AG04450 (cell line): Measurements from ENCODE around the gene SRRM1. TPM values are rescaled to one million over a fixed set of nuclear protein-coding genes. Genes with fewer than 3 reads are reported as not detected.
"Not testable (repeated sequence)": the region's sequence is repeated elsewhere in the genome, so short reads cannot be mapped to it uniquely, and the experiment has no call there.

ENCODE experiments used
- CTCF ChIA-PET: fragments of 300-600, 350-600 bp; formaldehyde crosslinking; extraction: SDS; loops from one replicate; lab custom pipeline; 2022; ENCODE audit warnings: antibody characterized with exemption, inconsistent platforms; lab: Charles Lee
- POLR2A ChIA-PET: fragments of 350-600 bp; formaldehyde crosslinking; extraction: SDS; loops from one replicate; lab custom pipeline; 2021; ENCODE audit warnings: antibody characterized with exemption, inconsistent platforms; lab: Yijun Ruan, JAX
- DNase-seq: peaks from one replicate; pipeline ENCODE4 v3.0.0-alpha.2; 2011; ENCODE audit warnings: low read depth, low spot score
- H3K27ac ChIP-seq: one replicate; pipeline ENCODE4 v1.5.1; 2012; ENCODE audit warnings: low read depth, low read length, control low read depth
- H3K27me3 ChIP-seq: one replicate; pipeline ENCODE4 v1.6.0; 2012; ENCODE audit warnings: low read length; ENCODE audit not compliant: control insufficient read depth, insufficient read depth
- H3K4me3 ChIP-seq: 2 replicates; pipeline ENCODE4 v1.5.1; 2011; ENCODE audit warnings: mild to moderate bottlenecking, low read depth, low read length, control low read depth
- H3K9me3 ChIP-seq: 2 replicates; pipeline ENCODE4 v1.5.1; 2012; ENCODE audit warnings: low read length; ENCODE audit not compliant: control insufficient read depth, insufficient read depth
- CTCF ChIP-seq: IDR thresholded peaks from 2 replicates; pipeline ENCODE4 v1.5.1; 2011; ENCODE audit warnings: low read depth, low read length, control low read depth, inconsistent platforms
- polyA plus RNA-seq: library from polyadenylated mRNA; depleted of rRNA; stranded (reverse); fragments of >200 nt; gene quantifications from 2 replicates; pipeline ENCODE4 v1.2.3, GENCODE V29; 2011

The SRRM1 gene
- polyA plus RNA-seq, 1 experiment, result 61.2 TPM

GRCh38 chr1:24699628-24700027 is 56.5 kb downstream of the SRRM1 start:
- POLR2A ChIA-PET, result interaction anchor here (0.6 to 0.8 kb wide), 3 partner anchors 45 to 180 kb away, joined by 3 read pairs; partner anchors contain the start of gene CLIC4
- no peak for DNase-seq
- H3K27ac ChIP-seq, result no peak overlapping the region
- CTCF ChIA-PET, result interaction anchor here (0.6 to 2.0 kb wide), 3 partner anchors 12 to 135 kb away, joined by 3 to 14 read pairs (median 4); no protein-coding TSS in a partner anchor
- no peak for TF ChIP-seq CTCF
- H3K4me3 ChIP-seq, result no peak overlapping the region
- H3K27me3 ChIP-seq, result no peaks in the 10 kb centered on the region
- H3K9me3 ChIP-seq, result no peaks in the 10 kb centered on the region

DNA sequence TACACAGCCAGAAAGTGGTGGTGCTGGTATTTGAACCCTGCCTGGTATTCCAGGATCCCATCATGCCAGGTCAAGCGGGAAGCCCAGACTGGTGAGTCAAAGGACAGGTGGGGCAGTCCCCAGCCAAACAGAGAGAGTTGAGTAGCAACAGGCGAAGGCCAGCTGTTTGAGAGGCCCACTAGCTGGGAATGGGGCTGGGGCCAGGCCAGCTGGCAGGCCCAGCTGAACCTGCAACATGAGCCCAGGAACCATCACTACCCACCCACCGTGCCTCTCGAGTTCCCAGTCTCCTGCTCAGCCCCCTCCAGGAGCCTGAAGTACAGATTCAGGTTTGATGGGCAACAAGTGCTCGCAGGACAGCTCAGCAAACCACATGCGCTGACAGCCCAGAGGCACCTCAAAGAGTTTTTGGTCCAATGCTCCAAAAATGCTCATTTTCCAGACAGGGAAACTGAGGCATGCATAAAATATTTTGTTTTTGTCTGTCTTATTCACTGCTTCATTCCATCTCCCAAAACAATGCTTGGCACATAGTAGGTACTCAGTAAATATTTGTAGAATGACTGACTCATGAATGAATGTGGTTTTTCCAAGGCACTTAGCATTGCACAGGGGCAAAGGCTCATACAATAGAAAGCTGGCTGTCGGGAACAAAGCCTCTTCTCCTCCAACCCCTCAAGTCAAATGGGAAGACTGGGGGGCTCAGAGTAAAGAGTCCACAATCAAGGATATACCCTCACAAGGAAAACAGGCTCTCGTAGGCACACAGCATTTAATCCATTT is 59.6 kb downstream of the SRRM1 start:
- Histone ChIP-seq H3K27me3 (no peaks in the 10 kb centered on the region), H3K4me3 (no peak overlapping the region), H3K9me3 (no peaks in the 10 kb centered on the region), H3K27ac (peak overlapping the region; percentile 21)
- POLR2A ChIA-PET, result interaction anchor here (0.5 to 1.6 kb wide), 2 partner anchors 42 to 81 kb away, joined by 5 to 8 read pairs; partner anchors contain the start of gene CLIC4
- CTCF ChIA-PET, result interaction anchor here (2.5 kb wide), 1 partner anchor 14 kb away, joined by 12 read pairs; no protein-coding TSS in a partner anchor
- no peak for DNase-seq
- no peak for TF ChIP-seq CTCF

DNA sequence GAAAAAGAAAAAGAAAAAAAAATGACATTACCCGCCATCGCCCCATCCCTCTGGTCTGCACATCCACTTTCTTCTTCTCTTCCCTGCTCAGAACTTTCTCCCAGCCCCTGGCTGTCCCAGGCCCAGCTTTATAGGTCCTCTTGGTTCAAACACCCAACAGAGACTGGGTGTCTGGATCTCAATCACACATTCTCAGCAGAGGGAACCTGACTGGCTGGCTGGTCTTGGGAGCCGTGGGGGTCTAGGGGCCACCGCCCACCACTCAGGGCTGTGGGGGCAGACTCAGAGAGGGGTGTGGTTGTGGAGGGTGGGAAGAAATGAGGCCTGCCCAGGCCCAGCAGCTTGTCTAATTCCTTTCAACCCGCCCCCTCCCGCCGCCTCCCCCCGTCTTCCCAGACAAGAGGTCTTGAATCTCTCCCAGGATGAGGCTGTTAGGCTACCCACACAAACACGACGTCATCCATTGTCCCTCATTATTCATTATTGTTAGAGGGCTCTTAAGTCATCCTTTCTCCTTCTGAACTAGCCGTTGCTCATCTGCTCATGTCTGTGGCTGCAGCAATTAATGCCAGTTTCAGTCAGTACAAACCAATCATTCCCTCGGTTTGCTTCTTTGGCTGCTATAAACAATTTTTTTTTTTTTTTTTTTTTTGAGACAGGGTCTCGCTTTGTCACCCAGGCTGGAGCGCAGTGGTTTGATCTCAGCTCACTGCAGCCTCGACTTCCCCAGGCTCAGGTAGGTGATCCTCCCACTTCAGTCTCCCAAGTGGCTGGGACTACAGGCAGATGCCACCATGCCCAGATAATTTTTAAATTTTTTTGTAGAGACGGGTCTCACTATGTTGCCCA is 61.5 kb downstream of the SRRM1 start:
- no peak for TF ChIP-seq CTCF
- Histone ChIP-seq H3K4me3 (no peak overlapping the region), H3K9me3 (no peaks in the 10 kb centered on the region), H3K27me3 (no peaks in the 10 kb centered on the region), H3K27ac (peak overlapping the region; percentile 70)
- ChIA-PET CTCF (interaction anchor here (1.8 to 2.6 kb wide), 2 partner anchors 16 to 41 kb away, joined by 4 to 16 read pairs; partner anchors contain the start of gene CLIC4), POLR2A (interaction anchor here (0.7 to 2.4 kb wide), 6 partner anchors 10 to 41 kb away, joined by 3 to 15 read pairs (median 3); partner anchors contain the start of gene CLIC4)
- DNase-seq, result no peak

GRCh38 chr1:24705260-24706073 is 62.4 kb downstream of the SRRM1 start:
- Histone ChIP-seq H3K27ac (peak overlapping the region; percentile 71), H3K9me3 (no peaks in the 10 kb centered on the region), H3K27me3 (no peaks in the 10 kb centered on the region), H3K4me3 (peak overlapping the region; percentile 1)
- CTCF ChIA-PET, result interaction anchor here (1.0 to 2.6 kb wide), 4 partner anchors 17 to 125 kb away, joined by 3 to 16 read pairs (median 4); partner anchors contain the start of gene CLIC4
- TF ChIP-seq CTCF, result no peak
- DNase-seq, result peak; percentile 87
- POLR2A ChIA-PET, result interaction anchor here (0.7 to 2.4 kb wide), 6 partner anchors 11 to 41 kb away, joined by 3 to 15 read pairs (median 3); partner anchors contain the start of gene CLIC4

- peak overlapping the region; percentile 71 for H3K27ac ChIP-seq
- POLR2A ChIA-PET, result interaction anchor here (1.2 to 2.4 kb wide), 4 partner anchors 25 to 40 kb away, joined by 3 to 15 read pairs (median 4); partner anchors contain the start of gene CLIC4
Measured at GRCh38 chr1:24706074-24706389, 62.9 kb downstream of the SRRM1 start.

More at GRCh38 chr1:24706074-24706389, 62.9 kb downstream of the SRRM1 start:
- H3K9me3 ChIP-seq, H3K27me3 ChIP-seq, DNase-seq, H3K4me3 ChIP-seq: not testable (repeated sequence)
- CTCF ChIA-PET, result interaction anchor here (1.0 to 2.6 kb wide), 3 partner anchors 17 to 124 kb away, joined by 3 to 16 read pairs (median 5); no protein-coding TSS in a partner anchor
